ENCODE data around the gene UTP25. TPM values are rescaled to one million over a fixed set of nuclear protein-coding genes. Genes with fewer than 3 reads are reported as not detected.
A peak's percentile ranks its signal among the peaks of the same experiment; 100 is the strongest.

UTP25 gene
- total RNA-seq, 2 experiments from 2014 or later, result 6.3 to 6.5 TPM

DNA sequence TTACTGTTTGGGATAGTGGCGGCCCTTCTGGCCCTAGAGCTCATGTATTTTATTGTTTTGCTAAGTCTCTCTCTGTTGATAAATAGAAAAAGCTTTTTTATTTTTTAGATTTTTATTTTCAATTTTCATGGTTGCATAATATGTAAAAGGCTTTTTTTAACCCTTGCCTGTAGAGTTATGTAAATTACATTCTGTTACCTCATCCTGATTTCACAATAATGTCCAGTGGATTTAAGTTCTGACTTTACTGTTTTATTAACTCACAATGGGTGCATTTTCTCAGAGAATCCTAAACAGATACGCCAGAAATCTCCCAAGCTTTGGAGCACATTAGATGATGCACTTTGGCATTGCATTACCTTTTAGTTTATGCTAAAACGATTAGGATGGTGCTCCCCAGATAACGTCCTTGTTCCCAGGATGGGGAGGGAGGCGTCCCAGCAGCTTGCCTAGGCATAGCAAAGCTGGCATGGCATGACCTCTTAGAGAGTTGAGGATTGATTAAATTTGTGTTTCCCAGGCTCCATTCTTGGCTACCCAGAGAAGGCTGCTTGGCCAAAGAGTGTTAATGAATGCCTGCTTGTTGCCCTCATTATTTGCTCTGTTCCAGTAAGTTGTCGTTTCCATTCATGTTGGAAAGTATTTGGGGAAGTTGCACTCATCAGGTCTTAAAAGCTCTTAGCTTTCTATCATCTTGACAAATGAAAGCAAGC is 17.1 kb downstream of the UTP25 start:
- Mint-ChIP-seq H3K9me3 (ENCODE audit: insufficient read depth) (no peaks in the 10 kb centered on the region), H3K4me1 (ENCODE audit: low read depth) (no peaks in the 10 kb centered on the region), H3K27ac (no peak overlapping the region), H3K4me3 (no peak overlapping the region), H3K36me3 (ENCODE audit: low read depth) (peaks cover 46% of the 10 kb centered on the region), H3K27me3 (ENCODE audit: low read depth) (no peaks in the 10 kb centered on the region)
- ChIA-PET CTCF (interaction anchor here (1.8 to 2.1 kb wide), 2 partner anchors 15 to 22 kb away, joined by 7 to 8 read pairs; no protein-coding TSS in a partner anchor), POLR2A (no interaction called here)
- ATAC-seq (no peak), DNase-seq (no peak)

DNA sequence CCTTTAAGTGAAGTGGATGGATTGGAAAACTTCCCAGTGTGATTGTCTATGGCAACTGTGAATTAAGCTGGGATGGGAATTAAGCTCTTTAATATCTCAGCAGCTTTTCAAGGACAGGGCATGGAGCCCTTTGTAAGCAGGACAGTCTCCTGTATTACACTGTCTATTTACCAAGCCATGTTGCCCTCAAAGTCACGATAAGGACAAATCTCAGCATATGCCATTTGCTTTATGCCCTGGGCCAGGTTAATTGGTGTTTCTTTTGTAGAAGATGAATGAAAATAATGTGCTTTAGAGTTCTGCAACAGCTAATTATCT is 17.6 kb downstream of the UTP25 start:
- H3K36me3 Mint-ChIP-seq (ENCODE audit: low read depth), result peaks cover 43% of the 10 kb centered on the region
- no peaks in the 10 kb centered on the region for H3K4me1 Mint-ChIP-seq (ENCODE audit: low read depth)
- CTCF ChIA-PET, result interaction anchor here (1.8 to 2.1 kb wide), 2 partner anchors 15 to 22 kb away, joined by 7 to 8 read pairs; no protein-coding TSS in a partner anchor
- no peak for ATAC-seq
- no peak overlapping the region for H3K27ac Mint-ChIP-seq
- no peak overlapping the region for H3K4me3 Mint-ChIP-seq
- no peaks in the 10 kb centered on the region for H3K27me3 Mint-ChIP-seq (ENCODE audit: low read depth)
- no peaks in the 10 kb centered on the region for H3K9me3 Mint-ChIP-seq (ENCODE audit: insufficient read depth)
- POLR2A ChIA-PET, result no interaction called here
- DNase-seq, result no peak

DNA sequence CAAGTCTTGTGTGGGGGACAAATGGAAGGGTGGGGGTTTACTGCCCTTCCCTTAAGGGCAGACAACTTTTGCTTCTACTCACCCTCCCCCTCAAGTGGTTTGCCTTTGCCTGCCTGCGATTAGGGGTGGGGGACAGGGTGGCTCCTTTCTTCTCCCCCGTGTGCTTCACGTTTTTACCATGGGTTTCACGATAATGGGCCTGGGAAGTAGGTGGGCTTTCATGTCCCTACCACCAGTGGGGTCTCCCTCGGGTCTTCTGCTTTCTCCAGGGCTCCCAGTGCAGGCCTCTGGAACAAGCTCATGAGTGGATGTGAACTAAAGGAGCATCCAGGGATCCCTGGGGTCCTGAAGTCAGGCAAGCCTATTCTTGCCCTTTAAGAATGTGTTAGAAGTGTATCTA is 21.6 kb downstream of the UTP25 start:
- DNase-seq (no peak), ATAC-seq (no peak)
- Mint-ChIP-seq H3K36me3 (ENCODE audit: low read depth) (peaks cover 34% of the 10 kb centered on the region), H3K27me3 (ENCODE audit: low read depth) (no peaks in the 10 kb centered on the region), H3K4me3 (no peak overlapping the region), H3K27ac (no peak overlapping the region), H3K4me1 (ENCODE audit: low read depth) (peaks cover 4% of the 10 kb centered on the region), H3K9me3 (ENCODE audit: insufficient read depth) (no peaks in the 10 kb centered on the region)
- ChIA-PET CTCF (interaction anchor here (1.0 to 1.6 kb wide), 6 partner anchors 9 to 462 kb away, joined by 3 to 8 read pairs (median 6); no protein-coding TSS in a partner anchor), POLR2A (no interaction called here)

DNA sequence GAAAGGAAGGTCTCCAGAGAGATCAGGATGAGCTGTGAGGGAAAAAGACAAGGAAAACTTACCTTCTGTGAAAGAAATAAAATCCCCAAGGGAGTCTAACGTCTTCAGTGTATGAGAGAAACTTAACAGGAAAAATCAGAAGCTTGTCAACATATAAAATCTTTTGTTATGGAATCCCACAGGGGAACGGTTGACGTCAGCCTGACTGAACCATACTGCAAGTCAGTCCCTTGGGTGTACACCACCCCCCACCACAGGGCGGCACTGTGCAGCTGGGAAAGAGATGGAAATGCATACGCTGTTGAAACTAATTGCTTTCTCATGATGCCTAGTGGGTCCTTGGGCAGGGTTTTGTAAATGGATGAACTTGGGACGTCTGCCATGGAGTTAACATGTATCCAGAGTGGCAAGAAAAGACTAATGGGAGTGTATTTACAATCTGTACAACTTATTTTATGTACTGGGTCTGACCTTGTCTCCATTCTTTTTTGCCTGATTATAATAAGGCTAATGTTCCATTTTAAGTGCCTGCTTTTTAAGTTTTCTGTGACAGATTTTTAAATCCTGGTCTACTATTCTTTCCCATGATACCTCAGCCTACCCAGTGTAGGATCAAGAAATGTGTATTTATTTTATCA is 22.7 kb downstream of the UTP25 start:
- Mint-ChIP-seq H3K4me3 (no peak overlapping the region), H3K36me3 (ENCODE audit: low read depth) (peaks cover 31% of the 10 kb centered on the region), H3K27me3 (ENCODE audit: low read depth) (no peaks in the 10 kb centered on the region), H3K9me3 (ENCODE audit: insufficient read depth) (no peaks in the 10 kb centered on the region), H3K4me1 (ENCODE audit: low read depth) (peaks cover 4% of the 10 kb centered on the region), H3K27ac (no peak overlapping the region)
- ChIA-PET POLR2A (no interaction called here), CTCF (interaction anchor here (0.7 to 1.6 kb wide), 8 partner anchors 9 to 461 kb away, joined by 3 to 8 read pairs (median 6); no protein-coding TSS in a partner anchor)
- DNase-seq, result peak; percentile 27
- peak; percentile 39 for ATAC-seq

DNA sequence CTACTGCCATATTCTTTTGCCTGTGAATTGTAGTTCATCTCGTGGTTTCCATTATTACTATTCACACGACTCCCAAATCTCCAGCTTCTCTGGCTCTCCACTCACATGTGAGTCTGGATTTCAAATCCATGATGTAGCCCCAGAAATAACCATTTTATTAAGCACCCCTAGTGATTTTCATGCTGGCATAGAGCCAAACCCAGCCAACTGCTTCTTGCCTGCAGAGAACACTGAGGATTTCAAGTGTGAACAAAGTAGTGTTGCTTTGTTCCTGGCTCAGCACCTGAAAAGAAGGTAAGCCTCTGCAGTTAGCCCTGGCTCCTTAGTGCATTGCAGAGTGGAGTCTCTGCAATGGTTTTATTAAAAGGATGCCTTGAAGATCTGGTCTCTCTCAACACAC is 25.9 kb downstream of the UTP25 start:
- Mint-ChIP-seq H3K9me3 (ENCODE audit: insufficient read depth) (no peaks in the 10 kb centered on the region), H3K36me3 (ENCODE audit: low read depth) (peaks cover 24% of the 10 kb centered on the region), H3K27ac (peak overlapping the region; percentile 39), H3K27me3 (ENCODE audit: low read depth) (no peaks in the 10 kb centered on the region), H3K4me1 (ENCODE audit: low read depth) (peaks cover 4% of the 10 kb centered on the region), H3K4me3 (no peak overlapping the region)
- ChIA-PET POLR2A (no interaction called here), CTCF (interaction anchor here (2.1 kb wide), 1 partner anchor 31 kb away, joined by 5 read pairs; no protein-coding TSS in a partner anchor)
- ATAC-seq, result no peak
- DNase-seq, result no peak

DNA sequence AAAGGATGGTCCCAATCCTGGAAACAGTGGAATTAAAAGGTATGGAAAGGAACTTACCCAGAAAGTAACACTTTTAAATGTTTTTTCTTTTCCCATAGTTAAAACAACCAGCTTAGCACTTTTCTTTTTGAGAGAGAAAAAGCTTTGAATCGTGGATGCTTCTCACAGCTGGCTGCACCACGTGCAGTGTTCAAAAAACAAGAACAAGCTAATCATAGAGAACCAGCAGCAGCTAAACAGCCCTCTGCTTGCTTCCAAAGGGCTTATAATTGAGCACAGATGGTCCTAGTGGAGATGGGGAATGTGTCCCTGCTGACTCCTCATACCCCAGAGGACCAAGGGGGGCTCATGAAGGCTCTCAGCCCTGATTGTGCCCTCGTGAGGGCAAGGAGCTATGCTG is 26.4 kb downstream of the UTP25 start:
- ChIA-PET CTCF (interaction anchor here (2.1 to 2.6 kb wide), 2 partner anchors 15 to 31 kb away, joined by 5 to 9 read pairs; no protein-coding TSS in a partner anchor), POLR2A (no interaction called here)
- H3K36me3 Mint-ChIP-seq (ENCODE audit: low read depth), result peaks cover 24% of the 10 kb centered on the region
- ATAC-seq (no peak), DNase-seq (no peak)
- H3K27me3 Mint-ChIP-seq (ENCODE audit: low read depth), result no peaks in the 10 kb centered on the region
- no peak overlapping the region for H3K4me3 Mint-ChIP-seq
- peaks cover 4% of the 10 kb centered on the region for H3K4me1 Mint-ChIP-seq (ENCODE audit: low read depth)
- H3K9me3 Mint-ChIP-seq (ENCODE audit: insufficient read depth), result no peaks in the 10 kb centered on the region
- H3K27ac Mint-ChIP-seq, result no peak overlapping the region

DNA sequence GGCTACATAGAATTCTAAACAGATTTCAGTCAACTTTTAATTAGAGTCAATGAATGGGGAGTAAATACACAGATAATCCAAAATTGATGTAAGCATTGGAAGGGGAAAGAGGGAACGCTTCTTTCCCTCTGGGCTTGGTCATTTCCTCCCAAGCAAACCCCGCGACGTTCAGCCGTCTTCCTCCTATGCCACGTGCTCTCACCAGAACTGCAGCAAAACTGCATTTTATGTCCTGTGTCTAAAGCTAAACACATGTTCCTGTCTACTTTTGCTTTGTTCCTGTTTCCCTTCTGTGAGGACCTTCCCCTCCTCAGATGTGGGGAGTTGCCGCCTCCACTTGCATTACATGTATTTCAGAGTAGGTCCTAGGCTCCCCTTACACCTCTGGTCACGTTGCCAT is 27.2 kb downstream of the UTP25 start:
- CTCF ChIA-PET, result interaction anchor here (2.1 to 2.6 kb wide), 2 partner anchors 16 to 32 kb away, joined by 5 to 9 read pairs; no protein-coding TSS in a partner anchor
- Mint-ChIP-seq H3K9me3 (ENCODE audit: insufficient read depth) (no peaks in the 10 kb centered on the region), H3K27me3 (ENCODE audit: low read depth) (no peaks in the 10 kb centered on the region), H3K4me3 (no peak overlapping the region), H3K27ac (no peak overlapping the region), H3K4me1 (ENCODE audit: low read depth) (peaks cover 4% of the 10 kb centered on the region), H3K36me3 (ENCODE audit: low read depth) (peaks cover 24% of the 10 kb centered on the region)
- no peak for DNase-seq
- ATAC-seq, result no peak
- POLR2A ChIA-PET, result no interaction called here

GRCh38 chr1:209855623-209856022 is 27.9 kb downstream of the UTP25 start:
- H3K9me3 Mint-ChIP-seq (ENCODE audit: insufficient read depth), result no peaks in the 10 kb centered on the region
- H3K4me1 Mint-ChIP-seq (ENCODE audit: low read depth), result peaks cover 4% of the 10 kb centered on the region
- H3K27me3 Mint-ChIP-seq (ENCODE audit: low read depth), result no peaks in the 10 kb centered on the region
- ATAC-seq (no peak), DNase-seq (no peak)
- ChIA-PET CTCF (interaction anchor here (1.8 to 2.6 kb wide), 3 partner anchors 16 to 33 kb away, joined by 5 to 9 read pairs (median 5); no protein-coding TSS in a partner anchor), POLR2A (no interaction called here)
- H3K36me3 Mint-ChIP-seq (ENCODE audit: low read depth), result peaks cover 21% of the 10 kb centered on the region
- H3K4me3 Mint-ChIP-seq, result no peak overlapping the region
- no peak overlapping the region for H3K27ac Mint-ChIP-seq

DNA sequence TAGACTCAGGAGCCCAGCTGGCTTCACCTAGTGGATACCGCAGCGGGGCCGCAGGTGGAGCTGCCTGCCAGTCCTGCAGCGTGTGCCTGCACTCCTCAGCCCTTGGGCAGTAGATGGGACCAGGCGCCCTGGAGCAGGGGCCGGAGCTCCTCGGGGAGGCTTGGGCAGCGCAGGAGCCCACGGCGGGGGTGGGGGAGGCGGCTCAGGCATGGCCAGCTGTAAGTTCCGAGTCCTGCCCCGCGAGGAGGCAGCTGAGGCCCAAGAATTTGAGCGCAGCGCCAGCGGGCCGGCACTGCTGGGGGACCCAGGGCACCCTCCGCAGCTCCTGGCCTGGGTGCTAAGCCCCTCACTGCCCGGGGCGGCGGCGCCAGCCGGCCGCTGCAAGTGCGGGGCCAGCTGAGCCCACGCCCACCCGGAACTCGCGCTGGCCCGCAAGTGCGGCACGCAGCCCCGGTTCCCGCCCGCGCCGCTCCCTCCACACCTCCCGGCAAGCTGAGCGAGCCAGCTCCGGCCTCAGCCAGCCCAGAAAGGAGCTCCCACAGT is 30.9 kb downstream of the UTP25 start:
- Mint-ChIP-seq H3K4me1 (ENCODE audit: low read depth) (no peaks in the 10 kb centered on the region), H3K36me3 (ENCODE audit: low read depth) (peaks cover 6% of the 10 kb centered on the region), H3K4me3 (no peak overlapping the region), H3K27me3 (ENCODE audit: low read depth) (peaks cover 9% of the 10 kb centered on the region), H3K27ac (no peak overlapping the region), H3K9me3 (ENCODE audit: insufficient read depth) (no peaks in the 10 kb centered on the region)
- ATAC-seq (no peak), DNase-seq (no peak)
- POLR2A ChIA-PET, result no interaction called here
- CTCF ChIA-PET, result interaction anchor here (0.7 to 1.6 kb wide), 3 partner anchors 11 to 36 kb away, joined by 3 to 4 read pairs (median 3); no protein-coding TSS in a partner anchor

DNA sequence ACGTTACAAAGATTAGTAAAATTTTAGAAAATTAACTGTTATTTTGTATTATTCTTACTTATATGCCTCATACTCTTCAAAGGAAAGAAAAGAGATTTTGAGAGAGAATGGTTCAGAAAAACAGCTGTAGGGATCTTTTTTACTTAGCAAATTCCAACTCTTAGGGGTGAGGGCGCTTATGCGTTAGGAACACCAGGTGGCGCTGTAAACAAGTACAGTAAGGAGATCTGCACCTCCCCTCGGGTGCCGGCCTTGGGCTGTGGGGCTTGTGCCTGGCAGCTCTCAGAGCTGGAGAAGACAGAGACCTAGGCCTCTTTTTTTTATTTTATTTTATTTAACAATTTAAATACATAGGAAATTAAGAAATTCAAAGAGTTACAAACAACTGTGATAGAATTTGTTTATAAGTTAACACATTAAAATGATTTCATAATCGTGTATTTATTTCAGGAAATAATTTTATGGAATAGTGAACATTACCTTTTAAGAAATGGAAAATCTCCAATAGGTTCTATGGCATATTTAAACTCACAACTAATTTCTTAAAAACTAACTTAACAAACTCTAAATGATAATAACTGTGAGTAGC is 32.6 kb downstream of the UTP25 start:
- H3K4me3 Mint-ChIP-seq, result no peak overlapping the region
- H3K36me3 Mint-ChIP-seq (ENCODE audit: low read depth), result peaks cover 3% of the 10 kb centered on the region
- ATAC-seq, result peak; percentile 91
- no peaks in the 10 kb centered on the region for H3K4me1 Mint-ChIP-seq (ENCODE audit: low read depth)
- no peak overlapping the region for H3K27ac Mint-ChIP-seq
- ChIA-PET POLR2A (no interaction called here), CTCF (interaction anchor here (0.7 to 3.2 kb wide), 20 partner anchors 8 to 540 kb away, joined by 3 to 8 read pairs (median 4); no protein-coding TSS in a partner anchor)
- DNase-seq, result peak; percentile 82
- H3K27me3 Mint-ChIP-seq (ENCODE audit: low read depth), result peaks cover 9% of the 10 kb centered on the region
- no peaks in the 10 kb centered on the region for H3K9me3 Mint-ChIP-seq (ENCODE audit: insufficient read depth)

DNA sequence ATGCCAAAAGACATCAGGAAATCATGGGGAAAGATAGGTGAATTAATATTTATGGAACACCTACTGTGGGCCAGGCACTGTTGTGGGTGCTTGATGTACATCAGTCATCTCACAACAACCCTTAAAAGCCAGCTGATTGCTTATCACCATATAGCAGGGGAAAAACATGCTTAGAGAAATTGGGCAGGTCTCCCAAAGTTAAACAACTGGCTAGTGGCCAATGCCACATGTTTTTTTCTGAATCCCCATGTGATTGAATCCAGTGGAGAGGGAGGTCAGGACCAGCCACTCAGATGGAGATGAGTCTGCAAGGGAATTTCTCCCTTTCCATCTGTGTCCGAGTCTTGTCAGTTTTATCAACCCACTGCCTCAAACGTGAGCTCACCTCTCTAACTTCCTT is 33.5 kb downstream of the UTP25 start:
- ChIA-PET POLR2A (no interaction called here), CTCF (interaction anchor here (0.9 to 3.2 kb wide), 13 partner anchors 7 to 450 kb away, joined by 3 to 8 read pairs (median 5); no protein-coding TSS in a partner anchor)
- Mint-ChIP-seq H3K27ac (no peak overlapping the region), H3K27me3 (ENCODE audit: low read depth) (peaks cover 11% of the 10 kb centered on the region), H3K36me3 (ENCODE audit: low read depth) (peaks cover 3% of the 10 kb centered on the region), H3K9me3 (ENCODE audit: insufficient read depth) (no peaks in the 10 kb centered on the region), H3K4me1 (ENCODE audit: low read depth) (no peaks in the 10 kb centered on the region), H3K4me3 (no peak overlapping the region)
- DNase-seq (no peak), ATAC-seq (no peak)

Data from activated CD8-positive, alpha-beta T cell treated with anti-CD3 and anti-CD28 coated beads, Interleukin-2, amount 10 ng/mL, durations not matched to agents 7 days and 5 days (primary cell).